Measurements from ENCODE around the gene TJAP1.

The TJAP1 gene
- total RNA-seq, result 35.1 to 50.1 (median 46.0) reads per million in 3 donors

GRCh38 chr6:43477235-43478007 lies at the start of gene TJAP1:
Gene TJAP1, plus strand, starts transcription at chr6:43477570. Its CDS starts 21,432 bp downstream, at chr6:43499002.
- H3K36me3 ChIP-seq (ENCODE audit: control insufficient read depth, insufficient read depth, low read length), result peaks cover 1% of the 10 kb centered on the region
- peak; percentile 89 to 93 (median 91) for DNase-seq
- H3K27me3 ChIP-seq (replicated peaks; ENCODE audit: control insufficient read depth, insufficient read depth, low read length, poor library complexity, severe bottlenecking), result no peaks in the 10 kb centered on the region
- no peaks in the 10 kb centered on the region for H3K9me3 ChIP-seq (ENCODE audit: control insufficient read depth, low read length)
- peak within 1 kb of the TSS; percentile 92 for H3K4me3 ChIP-seq (ENCODE audit: insufficient read depth, low read depth, low read length, poor library complexity, severe bottlenecking)
- H3K27ac ChIP-seq (ENCODE audit: insufficient read depth, low read length, poor library complexity, severe bottlenecking), result peak within 1 kb of the TSS; percentile 93
- H3K4me1 ChIP-seq (ENCODE audit: control insufficient read depth, insufficient read depth, low read length, poor library complexity, severe bottlenecking), result peaks cover 14% of the 10 kb centered on the region

- Histone ChIP-seq H3K4me1 (ENCODE audit: control insufficient read depth, insufficient read depth, low read length, poor library complexity, severe bottlenecking) (peaks cover 11% of the 10 kb centered on the region), H3K27me3 (replicated peaks; ENCODE audit: control insufficient read depth, insufficient read depth, low read length, poor library complexity, severe bottlenecking) (no peaks in the 10 kb centered on the region), H3K27ac (ENCODE audit: insufficient read depth, low read length, poor library complexity, severe bottlenecking) (peak overlapping the region; percentile 83), H3K36me3 (ENCODE audit: control insufficient read depth, insufficient read depth, low read length) (peaks cover 20% of the 10 kb centered on the region), H3K9me3 (ENCODE audit: control insufficient read depth, low read length) (no peaks in the 10 kb centered on the region), H3K4me3 (ENCODE audit: insufficient read depth, low read depth, low read length, poor library complexity, severe bottlenecking) (peak overlapping the region; percentile 78)
- DNase-seq, result no peak
Observed at GRCh38 chr6:43428112-43428570, 49.2 kb upstream of the TJAP1 start.

GRCh38 chr6:43428874-43429273 lies 48.5 kb upstream of the TJAP1 start:
- H3K27ac ChIP-seq (ENCODE audit: insufficient read depth, low read length, poor library complexity, severe bottlenecking), result peak overlapping the region; percentile 83
- H3K36me3 ChIP-seq (ENCODE audit: control insufficient read depth, insufficient read depth, low read length), result peaks cover 26% of the 10 kb centered on the region
- H3K4me3 ChIP-seq (ENCODE audit: insufficient read depth, low read depth, low read length, poor library complexity, severe bottlenecking), result peak overlapping the region; percentile 78
- DNase-seq, result no peak
- H3K9me3 ChIP-seq (ENCODE audit: control insufficient read depth, low read length), result no peaks in the 10 kb centered on the region
- H3K4me1 ChIP-seq (ENCODE audit: control insufficient read depth, insufficient read depth, low read length, poor library complexity, severe bottlenecking), result peaks cover 11% of the 10 kb centered on the region
- no peaks in the 10 kb centered on the region for H3K27me3 ChIP-seq (replicated peaks; ENCODE audit: control insufficient read depth, insufficient read depth, low read length, poor library complexity, severe bottlenecking)

GRCh38 chr6:43432009-43432945 lies 45.1 kb upstream of the TJAP1 start:
- Histone ChIP-seq H3K27me3 (replicated peaks; ENCODE audit: control insufficient read depth, insufficient read depth, low read length, poor library complexity, severe bottlenecking) (no peaks in the 10 kb centered on the region), H3K36me3 (ENCODE audit: control insufficient read depth, insufficient read depth, low read length) (peaks cover 44% of the 10 kb centered on the region), H3K9me3 (ENCODE audit: control insufficient read depth, low read length) (no peaks in the 10 kb centered on the region), H3K27ac (ENCODE audit: insufficient read depth, low read length, poor library complexity, severe bottlenecking) (no peak overlapping the region), H3K4me3 (ENCODE audit: insufficient read depth, low read depth, low read length, poor library complexity, severe bottlenecking) (no peak overlapping the region), H3K4me1 (ENCODE audit: control insufficient read depth, insufficient read depth, low read length, poor library complexity, severe bottlenecking) (peaks cover 11% of the 10 kb centered on the region)
- DNase-seq, result no peak

- Histone ChIP-seq H3K4me1 (ENCODE audit: control insufficient read depth, insufficient read depth, low read length, poor library complexity, severe bottlenecking) (peaks cover 11% of the 10 kb centered on the region), H3K4me3 (ENCODE audit: insufficient read depth, low read depth, low read length, poor library complexity, severe bottlenecking) (no peak overlapping the region), H3K36me3 (ENCODE audit: control insufficient read depth, insufficient read depth, low read length) (peaks cover 46% of the 10 kb centered on the region), H3K27me3 (replicated peaks; ENCODE audit: control insufficient read depth, insufficient read depth, low read length, poor library complexity, severe bottlenecking) (no peaks in the 10 kb centered on the region), H3K9me3 (ENCODE audit: control insufficient read depth, low read length) (no peaks in the 10 kb centered on the region), H3K27ac (ENCODE audit: insufficient read depth, low read length, poor library complexity, severe bottlenecking) (no peak overlapping the region)
- DNase-seq, result no peak
Observed at GRCh38 chr6:43433148-43433547, 44.2 kb upstream of the TJAP1 start.

GRCh38 chr6:43434001-43434840 lies 43.1 kb upstream of the TJAP1 start:
- peaks cover 1% of the 10 kb centered on the region for H3K4me1 ChIP-seq (ENCODE audit: control insufficient read depth, insufficient read depth, low read length, poor library complexity, severe bottlenecking)
- no peaks in the 10 kb centered on the region for H3K27me3 ChIP-seq (replicated peaks; ENCODE audit: control insufficient read depth, insufficient read depth, low read length, poor library complexity, severe bottlenecking)
- DNase-seq, result no peak
- no peak overlapping the region for H3K4me3 ChIP-seq (ENCODE audit: insufficient read depth, low read depth, low read length, poor library complexity, severe bottlenecking)
- H3K36me3 ChIP-seq (ENCODE audit: control insufficient read depth, insufficient read depth, low read length), result peaks cover 49% of the 10 kb centered on the region
- no peaks in the 10 kb centered on the region for H3K9me3 ChIP-seq (ENCODE audit: control insufficient read depth, low read length)
- no peak overlapping the region for H3K27ac ChIP-seq (ENCODE audit: insufficient read depth, low read length, poor library complexity, severe bottlenecking)

GRCh38 chr6:43434943-43435342 lies 42.4 kb upstream of the TJAP1 start:
- no peak overlapping the region for H3K27ac ChIP-seq (ENCODE audit: insufficient read depth, low read length, poor library complexity, severe bottlenecking)
- no peaks in the 10 kb centered on the region for H3K27me3 ChIP-seq (replicated peaks; ENCODE audit: control insufficient read depth, insufficient read depth, low read length, poor library complexity, severe bottlenecking)
- H3K4me3 ChIP-seq (ENCODE audit: insufficient read depth, low read depth, low read length, poor library complexity, severe bottlenecking), result no peak overlapping the region
- DNase-seq, result no peak
- H3K9me3 ChIP-seq (ENCODE audit: control insufficient read depth, low read length), result no peaks in the 10 kb centered on the region
- peaks cover 49% of the 10 kb centered on the region for H3K36me3 ChIP-seq (ENCODE audit: control insufficient read depth, insufficient read depth, low read length)
- no peaks in the 10 kb centered on the region for H3K4me1 ChIP-seq (ENCODE audit: control insufficient read depth, insufficient read depth, low read length, poor library complexity, severe bottlenecking)

- Histone ChIP-seq H3K27ac (ENCODE audit: insufficient read depth, low read length, poor library complexity, severe bottlenecking) (no peak overlapping the region), H3K4me3 (ENCODE audit: insufficient read depth, low read depth, low read length, poor library complexity, severe bottlenecking) (no peak overlapping the region), H3K36me3 (ENCODE audit: control insufficient read depth, insufficient read depth, low read length) (peaks cover 49% of the 10 kb centered on the region), H3K9me3 (ENCODE audit: control insufficient read depth, low read length) (no peaks in the 10 kb centered on the region), H3K4me1 (ENCODE audit: control insufficient read depth, insufficient read depth, low read length, poor library complexity, severe bottlenecking) (no peaks in the 10 kb centered on the region), H3K27me3 (replicated peaks; ENCODE audit: control insufficient read depth, insufficient read depth, low read length, poor library complexity, severe bottlenecking) (no peaks in the 10 kb centered on the region)
- no peak for DNase-seq
Observed at GRCh38 chr6:43435682-43436437, 41.5 kb upstream of the TJAP1 start.

All from effector memory CD4-positive, alpha-beta T cell (primary cell).